Measurements from ENCODE around the gene ATXN7L3.
A peak's percentile ranks its signal among the peaks of the same experiment; 100 is the strongest.
"Not testable (repeated sequence)": the region's sequence is repeated elsewhere in the genome, so short reads cannot be mapped to it uniquely, and the experiment has no call there.

Gene ATXN7L3, protein sequence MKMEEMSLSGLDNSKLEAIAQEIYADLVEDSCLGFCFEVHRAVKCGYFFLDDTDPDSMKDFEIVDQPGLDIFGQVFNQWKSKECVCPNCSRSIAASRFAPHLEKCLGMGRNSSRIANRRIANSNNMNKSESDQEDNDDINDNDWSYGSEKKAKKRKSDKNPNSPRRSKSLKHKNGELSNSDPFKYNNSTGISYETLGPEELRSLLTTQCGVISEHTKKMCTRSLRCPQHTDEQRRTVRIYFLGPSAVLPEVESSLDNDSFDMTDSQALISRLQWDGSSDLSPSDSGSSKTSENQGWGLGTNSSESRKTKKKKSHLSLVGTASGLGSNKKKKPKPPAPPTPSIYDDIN

DNA sequence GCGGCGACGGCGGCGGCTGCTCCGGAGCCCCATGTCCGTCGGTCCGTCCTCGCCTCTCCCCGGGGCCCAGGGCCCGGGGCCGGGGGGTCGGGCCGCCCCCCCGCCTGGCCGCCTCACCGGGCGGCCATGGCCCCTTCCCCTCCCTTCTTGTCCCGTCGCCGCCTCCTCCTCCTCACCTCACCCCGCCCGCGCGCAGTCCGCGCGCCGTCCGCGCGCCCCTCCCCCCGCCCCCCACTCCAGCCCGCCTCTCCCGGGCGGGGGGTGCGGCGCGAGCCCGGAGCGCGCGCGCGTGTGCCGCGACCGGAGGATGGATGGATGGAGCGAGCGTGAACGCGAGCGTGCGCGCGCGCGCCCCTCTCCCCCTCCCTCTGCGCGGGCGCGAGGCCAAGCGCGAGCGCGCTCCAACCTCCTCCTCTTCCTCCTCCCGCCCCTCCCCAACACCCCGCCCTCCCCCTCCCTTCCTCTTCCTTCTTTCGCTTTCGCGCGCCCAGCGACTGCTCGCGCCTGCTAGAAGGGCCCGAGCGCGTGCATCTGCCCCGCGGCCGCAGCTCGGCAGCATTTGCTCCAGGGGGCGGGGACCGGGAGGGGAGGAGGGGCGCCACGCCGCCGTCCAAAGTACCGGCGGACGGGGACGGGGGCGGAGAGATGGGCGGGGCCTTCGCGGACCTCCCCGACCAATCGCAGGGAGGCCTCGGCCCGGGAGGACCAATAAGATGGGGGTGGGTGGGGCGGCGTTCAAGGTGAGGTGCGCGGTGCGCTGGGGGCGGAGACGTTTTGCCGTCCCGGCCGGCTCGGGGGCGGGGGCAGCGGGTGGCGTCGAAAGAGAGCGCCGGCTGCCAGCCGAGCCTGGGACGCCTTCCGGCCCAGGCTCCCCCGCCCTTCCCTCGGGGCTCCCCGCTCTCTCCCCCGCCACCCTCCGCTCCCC is at the start of gene ATXN7L3:
Gene ATXN7L3, minus strand, starts transcription at position 332 of the 925 bp plus-strand sequence. CDS start 1,814 bp downstream, outside the sequence.
- DNase-seq (ENCODE audit: low spot score) = peak; percentile 95

DNA sequence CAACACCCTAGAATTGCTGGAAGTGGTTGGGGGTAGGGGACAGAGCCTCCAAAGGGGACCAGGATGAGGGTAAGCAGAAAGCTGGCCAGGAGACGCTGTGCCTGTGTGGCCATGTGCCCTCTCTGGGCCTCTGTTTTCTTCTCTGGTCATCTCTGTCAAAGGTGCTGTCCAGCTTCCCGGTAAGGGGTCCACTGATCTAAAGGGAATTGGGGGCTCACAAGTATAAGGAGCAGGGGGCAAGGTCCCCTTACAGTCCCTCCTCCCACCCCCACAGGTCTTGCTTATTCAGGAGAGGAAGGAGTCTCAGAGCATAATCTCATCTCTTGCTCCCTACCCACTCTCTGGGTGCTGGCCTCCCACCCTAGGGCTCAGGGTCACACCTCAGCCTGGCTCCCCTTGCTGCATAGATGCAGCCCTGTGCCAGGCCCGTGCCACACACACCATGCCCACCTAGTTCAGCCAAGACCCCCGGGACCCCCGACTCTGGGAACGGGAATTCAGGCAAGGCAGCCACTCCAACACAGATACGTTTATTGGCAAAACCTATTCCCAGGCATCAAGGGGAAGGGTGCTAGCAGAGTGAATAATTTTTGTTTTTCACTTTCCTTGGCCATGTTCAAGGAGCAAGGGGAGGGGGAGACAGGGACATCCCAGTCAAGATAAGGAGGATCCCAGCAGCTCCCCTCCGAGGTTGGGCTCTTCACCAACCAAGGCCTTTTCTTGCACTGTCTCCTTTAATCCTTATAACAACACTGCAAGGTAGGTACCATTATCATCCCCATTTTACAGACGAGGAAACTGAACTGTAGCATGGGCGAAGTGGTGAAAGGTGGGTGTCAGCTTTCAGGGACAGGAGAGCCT is 48.4 kb upstream of the ATXN7L3 start:
- DNase-seq (ENCODE audit: low spot score) = no peak

DNA sequence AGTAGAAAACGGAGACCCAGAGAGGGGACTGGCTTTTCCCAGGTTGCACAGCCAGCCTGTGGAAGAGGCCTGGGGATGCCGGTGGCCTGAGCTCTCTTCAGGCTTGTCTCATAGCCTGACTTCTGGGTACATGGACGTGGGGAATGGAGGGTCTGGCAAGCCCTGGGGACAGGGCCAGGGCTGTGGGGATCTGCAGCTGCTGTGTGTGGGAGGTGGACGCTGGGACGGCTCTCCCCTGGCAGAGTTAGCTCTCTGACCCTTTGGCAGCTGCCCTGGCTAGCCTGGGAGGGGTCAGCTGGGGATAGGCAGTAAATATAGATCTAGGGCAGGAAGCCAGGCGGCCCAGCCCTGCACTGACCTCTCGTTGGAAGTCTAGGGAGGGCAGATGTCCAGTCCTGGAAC is 47.8 kb upstream of the ATXN7L3 start:
- no peak for DNase-seq (ENCODE audit: low spot score)

DNA sequence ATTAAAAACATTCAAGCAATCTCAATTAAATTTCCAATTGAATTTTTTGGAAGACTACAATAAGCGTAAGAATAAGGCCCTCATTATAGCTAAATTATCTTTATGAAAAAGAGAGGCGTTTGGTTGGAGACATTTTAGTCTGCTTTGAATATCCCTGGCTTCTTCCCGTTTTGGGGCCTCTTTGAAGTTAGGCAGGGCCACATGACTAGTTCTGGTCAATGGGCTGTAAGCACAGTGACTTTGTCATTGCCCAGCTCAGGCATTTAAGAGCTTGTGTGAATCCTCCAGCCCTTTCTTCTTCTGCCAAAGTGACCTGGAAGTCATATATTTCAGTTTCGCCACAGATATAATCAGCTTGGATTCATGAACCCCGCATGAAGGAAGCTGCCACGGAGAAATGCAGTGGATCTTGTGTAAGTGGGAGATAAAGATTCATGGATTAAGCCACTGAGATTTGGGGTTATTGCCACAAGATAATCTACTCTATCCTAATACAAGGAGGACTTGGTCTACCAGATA is 41.5 kb upstream of the ATXN7L3 start:
- DNase-seq (ENCODE audit: low spot score) = peak; percentile 32

DNA sequence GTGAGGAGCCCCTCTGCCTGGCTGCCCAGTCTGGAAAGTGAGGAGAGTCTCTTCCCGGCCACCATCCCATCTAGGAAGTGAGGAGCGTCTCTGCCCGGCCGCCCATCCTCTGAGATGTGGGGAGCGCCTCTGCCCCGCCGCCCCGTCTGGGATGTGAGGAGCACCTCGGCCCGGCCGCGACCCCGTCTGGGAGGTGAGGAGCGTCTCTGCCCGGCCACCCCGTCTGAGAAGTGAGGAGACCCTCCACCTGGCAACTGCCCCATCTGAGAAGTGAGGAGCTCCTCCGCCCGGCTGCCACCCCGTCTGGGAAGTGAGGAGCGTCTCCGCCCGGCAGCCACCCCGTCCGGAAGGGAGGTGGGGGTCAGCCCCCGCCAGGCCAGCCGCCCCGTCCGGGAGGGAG is 38.2 kb upstream of the ATXN7L3 start:
- not testable (repeated sequence) for DNase-seq (ENCODE audit: low spot score)

DNA sequence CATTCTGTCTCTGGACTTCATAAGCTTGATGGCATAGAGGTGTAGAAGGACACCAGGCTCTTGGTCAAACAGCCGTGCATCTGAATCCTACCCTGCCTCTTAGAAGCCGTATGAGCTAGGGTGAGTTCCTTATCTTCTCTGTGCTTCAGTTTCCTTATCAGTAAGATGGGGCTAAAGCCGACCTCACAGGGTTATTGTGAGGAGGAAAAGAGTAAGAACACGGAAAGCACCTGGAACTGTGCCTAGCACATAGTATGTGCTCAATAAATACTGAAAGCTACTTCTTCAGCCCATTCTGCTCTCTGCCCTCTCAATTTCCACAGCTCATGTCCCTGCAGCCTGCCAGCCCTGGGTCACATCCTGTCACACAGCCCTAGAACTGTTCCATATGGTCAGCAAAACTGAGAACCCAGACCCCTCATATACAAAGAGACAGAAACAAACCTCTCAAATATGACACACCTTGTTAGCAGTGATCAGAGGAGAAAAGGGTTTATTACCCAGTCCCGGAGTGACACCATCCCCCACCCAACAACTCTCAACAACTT is 36.8 kb upstream of the ATXN7L3 start:
- no peak for DNase-seq (ENCODE audit: low spot score)

DNA sequence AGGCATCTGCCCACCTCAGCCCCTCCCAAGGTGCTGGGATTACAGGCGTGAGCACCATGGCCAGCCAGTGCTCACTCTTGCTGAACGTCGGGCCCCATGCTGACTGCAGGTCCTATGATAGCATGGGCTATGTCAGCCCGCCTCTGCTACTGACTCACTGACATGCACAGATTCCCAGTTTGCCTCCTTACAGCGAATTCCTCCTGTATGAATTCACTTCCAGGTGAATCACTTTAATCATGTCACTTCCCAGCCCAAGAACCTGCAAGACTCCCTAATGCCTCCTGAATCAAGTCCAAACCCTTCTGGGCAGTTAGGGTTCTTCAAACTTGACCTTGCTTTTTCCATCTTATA is 35.9 kb upstream of the ATXN7L3 start:
- no peak for DNase-seq (ENCODE audit: low spot score)

DNA sequence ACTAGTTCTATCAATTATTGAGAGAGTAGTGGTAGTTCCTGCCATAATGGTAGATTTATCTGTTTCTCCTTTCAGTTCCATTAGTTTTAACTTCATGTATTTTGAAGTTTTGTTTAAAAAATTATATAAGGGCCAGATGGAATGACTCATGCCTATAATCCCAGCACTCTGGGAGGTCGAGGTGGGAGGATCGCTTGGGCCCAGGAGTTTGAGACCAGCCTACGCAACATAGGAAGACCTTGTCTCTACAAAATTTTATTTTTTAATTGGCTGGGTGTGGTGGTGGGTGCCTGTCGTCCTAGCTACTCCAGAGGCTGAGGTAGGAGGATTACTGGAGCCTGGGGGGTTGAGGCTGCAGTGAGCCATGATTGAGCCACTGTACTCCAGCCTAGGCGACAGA is 33.9 kb upstream of the ATXN7L3 start:
- DNase-seq (ENCODE audit: low spot score) = no peak

DNA sequence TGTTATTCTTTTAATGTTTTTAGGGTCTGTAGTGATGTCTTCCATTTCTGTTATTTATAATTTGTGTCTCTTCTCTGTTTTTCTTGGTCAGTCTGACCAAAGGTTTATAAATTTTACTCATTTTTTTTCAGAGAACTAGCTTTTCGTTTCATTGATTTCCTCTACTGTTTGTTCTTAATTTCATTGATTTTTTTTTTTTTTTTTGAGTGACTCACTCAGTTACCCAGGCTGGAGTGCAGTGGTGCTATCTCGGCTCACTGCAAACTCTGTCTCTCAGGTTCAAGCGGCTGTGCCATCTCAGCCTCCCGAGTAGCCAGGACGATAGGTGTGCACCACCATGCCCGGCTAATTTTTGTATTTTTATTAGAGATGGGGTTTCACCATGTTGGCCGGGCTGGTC is 32.4 kb upstream of the ATXN7L3 start:
- DNase-seq (ENCODE audit: low spot score) = no peak

DNA sequence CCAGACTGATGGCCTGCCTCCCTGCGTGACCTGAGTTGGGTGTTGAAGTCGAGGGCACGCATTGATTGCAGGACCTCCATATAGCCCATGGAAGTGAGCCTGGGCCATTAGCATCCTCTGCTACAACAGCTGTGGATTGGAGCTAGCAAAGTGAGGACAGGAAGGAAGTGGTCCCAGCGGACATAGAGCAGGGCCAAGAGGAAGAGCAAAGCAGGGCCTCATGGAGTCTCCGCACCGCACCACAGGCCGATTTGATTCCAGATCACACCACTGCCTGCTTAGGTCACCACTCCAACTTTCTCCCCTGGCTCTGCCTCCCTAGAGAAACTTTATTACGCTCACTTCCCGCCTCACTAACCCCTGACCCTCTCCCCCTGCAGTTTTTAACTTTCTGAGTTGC is 30.5 kb upstream of the ATXN7L3 start:
- no peak for DNase-seq (ENCODE audit: low spot score)

DNA sequence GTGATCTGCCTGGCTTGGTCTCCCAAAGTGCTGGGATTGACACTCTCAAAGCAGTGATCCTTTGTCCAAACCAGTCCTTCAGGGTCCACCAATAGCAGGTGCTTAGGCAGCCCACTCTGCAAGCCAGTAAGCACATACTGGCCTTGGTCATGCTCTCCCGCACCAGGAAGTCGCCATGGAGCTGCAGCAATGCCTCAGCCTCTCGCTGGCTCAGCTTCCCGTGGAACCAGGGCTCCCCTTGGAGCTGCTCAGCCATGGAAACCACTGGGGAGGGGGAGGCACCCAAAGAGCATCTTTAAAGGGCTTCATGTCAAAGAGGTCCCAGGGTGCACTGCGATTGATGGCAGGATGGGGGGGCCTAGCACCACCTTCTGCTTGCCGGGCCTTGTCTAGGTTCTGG is 29.4 kb upstream of the ATXN7L3 start:
- no peak for DNase-seq (ENCODE audit: low spot score)

DNA sequence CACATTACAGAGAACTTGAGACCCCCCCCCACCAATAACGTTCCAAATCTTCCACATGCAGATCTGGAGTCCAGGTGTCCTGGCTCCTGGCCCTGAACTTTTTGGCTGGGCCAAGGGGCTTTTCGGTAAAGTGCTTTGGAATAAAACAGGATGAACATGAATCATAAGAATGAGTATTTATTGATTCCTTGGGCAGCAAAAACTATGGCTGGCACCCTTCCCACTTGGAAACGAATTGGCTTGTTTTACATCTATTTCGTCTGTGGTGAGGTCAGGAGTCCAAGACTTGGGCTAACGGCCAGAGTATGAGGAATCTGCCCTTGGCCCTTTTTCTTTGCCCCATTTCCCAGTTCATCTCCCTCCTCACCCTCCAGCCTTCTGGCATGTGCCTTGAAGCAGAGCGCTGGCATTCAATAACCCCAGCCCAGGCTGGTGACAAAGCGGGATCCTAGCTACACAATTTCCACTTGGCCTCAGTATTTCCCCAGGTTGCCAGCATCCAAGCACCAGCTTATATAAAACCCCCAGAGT is 23.9 kb upstream of the ATXN7L3 start:
- no peak for DNase-seq (ENCODE audit: low spot score)

DNA sequence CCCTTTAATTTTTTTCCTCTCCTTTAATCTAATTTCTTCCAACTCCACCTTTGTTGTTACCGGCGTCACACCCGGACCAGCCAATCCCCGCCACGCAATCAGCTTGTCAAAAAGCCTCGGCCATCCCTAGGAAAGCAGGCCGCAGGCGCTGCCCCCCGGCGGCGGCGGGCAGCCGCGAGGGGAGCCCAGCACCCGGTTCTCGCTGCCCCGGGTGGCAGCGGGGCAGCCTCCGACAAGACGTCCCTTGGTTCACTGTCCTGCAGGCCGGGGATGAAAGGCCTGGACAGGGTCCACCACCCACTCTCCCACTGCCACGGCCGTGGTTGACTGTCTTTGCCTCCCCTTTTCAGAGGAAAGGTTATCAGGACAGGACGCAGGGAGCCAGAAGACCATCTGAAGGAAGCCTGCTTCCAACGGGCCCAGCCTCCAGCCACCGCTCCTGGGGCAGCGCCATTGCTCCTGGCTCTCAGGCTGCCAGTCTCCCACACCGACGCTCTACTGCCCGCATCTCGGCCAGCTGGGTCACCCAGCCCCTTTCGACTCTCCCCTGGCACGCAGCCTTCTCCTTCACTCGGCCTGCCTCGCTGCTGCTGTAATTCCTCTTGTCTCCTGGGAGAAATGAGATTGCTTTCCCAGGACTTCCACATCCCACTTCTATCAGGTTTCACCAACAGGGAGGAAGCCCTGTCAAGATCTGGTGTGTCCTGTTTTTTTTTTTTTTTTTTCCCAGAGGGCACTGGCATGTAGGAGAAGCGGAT is 22.6 kb upstream of the ATXN7L3 start:
- DNase-seq (ENCODE audit: low spot score) = peak; percentile 85

DNA sequence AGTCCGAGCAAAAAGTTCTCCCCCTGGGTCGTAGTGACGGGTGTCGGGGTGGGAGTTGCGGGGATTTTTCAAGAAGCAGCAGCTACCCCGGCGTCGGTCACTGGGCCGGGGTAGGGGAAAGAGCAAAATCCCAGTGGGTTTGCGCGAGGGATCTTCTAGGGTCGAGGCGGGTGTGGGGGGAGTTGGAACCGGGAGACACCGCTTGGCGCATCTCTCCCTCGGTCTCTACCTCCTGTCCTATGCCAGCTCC is 22.1 kb upstream of the ATXN7L3 start:
- no peak for DNase-seq (ENCODE audit: low spot score)

DNA sequence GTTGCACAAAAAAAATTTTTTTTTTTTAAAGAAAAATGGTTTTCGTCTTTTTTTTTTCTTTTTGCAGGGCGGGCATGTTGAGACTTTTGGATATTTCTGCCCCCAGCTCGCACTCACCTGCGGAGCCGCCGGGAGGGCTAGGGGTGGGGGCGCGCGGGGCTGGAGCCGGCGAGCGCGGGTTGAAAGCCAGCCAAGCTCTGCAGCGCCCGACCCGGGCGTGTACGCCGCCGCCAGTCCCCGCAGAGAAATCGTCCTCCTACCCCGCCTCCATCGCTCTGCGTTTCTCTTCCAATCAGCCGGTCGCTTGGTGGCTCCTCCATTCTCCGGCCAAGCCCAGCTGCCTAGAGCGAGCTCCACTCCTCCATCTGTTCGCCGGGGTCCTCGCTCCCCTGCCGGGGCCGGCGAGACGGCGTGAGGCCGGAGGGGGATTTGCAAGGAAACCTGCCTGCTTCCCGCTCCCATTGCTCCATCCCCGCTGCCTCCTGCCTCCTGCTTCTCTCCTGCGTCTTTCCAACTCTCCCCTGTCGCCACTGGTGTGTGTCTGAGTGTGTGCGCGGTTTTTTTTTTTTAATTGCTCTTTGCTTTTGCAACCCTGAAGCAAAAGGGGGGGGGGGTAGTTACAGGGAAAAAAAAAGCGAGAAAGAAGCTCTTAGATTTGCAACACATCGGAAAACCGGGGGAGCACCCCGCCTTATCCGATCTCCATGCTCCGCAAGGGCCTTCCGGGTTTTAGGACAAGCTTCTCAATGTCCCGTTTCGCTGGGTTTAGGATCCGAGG is 21.6 kb upstream of the ATXN7L3 start:
- peak; percentile 82 for DNase-seq (ENCODE audit: low spot score)

DNA sequence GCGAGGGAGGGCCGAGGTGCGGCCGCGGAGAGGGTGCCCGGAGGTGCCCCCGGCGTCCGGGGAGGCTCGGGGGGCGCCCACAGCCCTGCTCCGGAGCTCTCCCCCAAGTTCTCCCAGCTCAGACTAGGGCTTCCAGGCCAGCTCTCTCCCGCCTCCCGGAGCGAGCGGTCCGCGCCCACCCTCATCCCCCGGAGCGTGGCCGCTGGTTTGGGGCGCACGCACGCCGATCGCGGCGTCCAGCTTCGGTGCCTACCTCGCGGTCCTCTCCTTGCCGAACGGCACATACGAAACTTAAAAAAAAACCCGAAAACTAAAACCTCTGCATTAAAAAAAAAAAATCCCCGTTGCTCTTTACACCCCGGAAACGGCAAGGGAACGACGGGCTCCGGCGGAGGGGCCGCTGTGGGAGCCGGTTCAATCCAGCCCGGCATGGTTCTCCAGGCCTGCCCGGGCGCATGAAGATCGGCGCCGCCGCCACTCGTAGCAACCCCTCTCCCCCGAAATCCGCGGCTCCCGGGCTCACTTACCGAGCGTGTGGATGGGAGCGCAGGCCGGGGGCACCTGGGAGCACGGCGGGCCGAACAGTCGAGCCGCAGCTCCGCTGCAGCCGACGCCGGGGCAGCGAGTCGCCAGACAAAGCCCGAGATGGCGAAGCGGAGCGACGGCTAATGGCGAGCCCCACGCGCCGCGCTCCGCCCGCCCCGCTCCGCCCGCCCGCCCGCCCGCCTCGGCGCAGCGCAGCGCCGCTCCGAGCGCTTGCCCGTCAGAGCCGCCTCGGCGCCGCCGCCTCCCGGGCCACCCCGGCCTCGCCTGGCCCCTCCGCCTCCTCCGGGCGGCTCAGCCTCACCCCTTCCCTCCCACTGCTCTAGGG is 20.8 kb upstream of the ATXN7L3 start:
- DNase-seq (ENCODE audit: low spot score) = peak; percentile 57

DNA sequence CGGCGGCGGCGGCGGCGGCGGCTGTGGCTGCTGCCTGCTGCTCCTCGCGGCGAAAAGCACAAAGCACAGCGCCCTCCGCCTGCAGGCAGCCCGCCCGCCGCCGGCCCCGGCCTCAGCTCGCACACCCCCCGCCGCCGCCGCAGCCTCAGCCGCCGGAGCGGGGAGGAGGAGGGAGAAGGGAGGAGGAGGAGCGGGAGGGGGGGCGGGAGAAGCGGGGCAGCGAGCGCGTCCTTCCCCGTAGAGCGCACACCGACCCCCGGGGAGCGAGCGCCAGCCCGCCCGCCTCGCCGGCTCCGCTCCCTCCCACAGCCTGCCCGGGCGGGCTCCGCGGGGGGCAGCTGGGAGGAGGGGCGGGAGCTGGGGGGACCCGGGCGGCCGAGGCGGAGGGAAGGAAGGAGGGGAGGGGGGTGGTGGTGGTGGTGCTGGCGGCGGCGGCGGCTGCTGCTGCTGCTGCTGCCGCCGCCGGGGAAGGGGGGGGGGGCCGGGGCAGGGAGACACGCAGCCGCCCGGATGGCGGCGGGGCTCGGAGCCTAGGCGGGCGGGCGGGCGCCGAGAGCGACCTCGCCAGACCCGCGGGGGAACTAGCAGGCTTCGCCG is 20.0 kb upstream of the ATXN7L3 start, which contains the start of gene UBTF:
Gene UBTF, minus strand, starts transcription at position 60 of the 597 bp plus-strand sequence. CDS start 1,446 bp downstream, outside the sequence.
- DNase-seq (ENCODE audit: low spot score) = peak; percentile 81

DNA sequence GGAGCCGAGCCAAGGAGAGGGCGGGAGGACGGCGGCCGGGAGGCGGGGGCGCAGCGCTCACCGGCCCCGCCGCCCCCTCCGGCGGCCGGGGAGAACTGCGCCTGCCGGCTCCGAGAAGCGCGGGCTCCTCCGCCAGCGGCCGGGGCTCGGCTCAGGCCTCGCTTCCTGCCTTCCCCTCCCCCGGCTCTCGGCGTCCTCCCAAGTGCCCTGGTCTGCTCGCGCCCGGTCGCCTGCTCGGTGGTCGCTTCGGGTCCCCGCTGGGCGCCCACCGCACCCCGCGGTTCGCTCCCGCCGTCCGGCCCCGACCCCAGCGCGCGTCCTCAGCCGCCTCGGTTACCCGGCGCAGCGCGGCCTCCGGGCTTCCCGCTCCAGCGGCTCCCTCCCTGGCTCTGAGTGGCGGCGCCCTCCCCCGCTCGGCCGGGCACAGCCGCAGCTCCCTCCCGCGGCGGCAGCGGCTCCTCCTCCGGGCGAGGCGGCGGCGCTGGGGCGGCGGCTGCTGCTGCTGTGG is 19.5 kb upstream of the ATXN7L3 start:
- DNase-seq (ENCODE audit: low spot score) = peak; percentile 59
